H1 (cell line): ENCODE data around the gene FHIT. TPM values are rescaled to one million over a fixed set of nuclear protein-coding genes. Genes with fewer than 3 reads are reported as not detected.

Source experiments
- CREB1 ChIP-seq: IDR thresholded peaks from 2 replicates; pipeline ENCODE4 v1.6.1; 2012; ENCODE audit warnings: inconsistent platforms
- CTBP2 ChIP-seq: IDR thresholded peaks from 2 replicates; pipeline ENCODE4 v1.7.0; 2011; ENCODE audit warnings: borderline replicate concordance, mild to moderate bottlenecking, moderate library complexity, mixed read lengths, low read length; ENCODE audit not compliant: insufficient read depth, insufficient read length
- FOSL1 ChIP-seq: IDR thresholded peaks from 2 replicates; pipeline ENCODE4 v1.6.1; 2011; ENCODE audit warnings: mild to moderate bottlenecking, low read depth, low read length, moderate library complexity; ENCODE audit not compliant: insufficient read depth
- HDAC2 ChIP-seq, 2 experiments: fragments of 300-600 bp in 1 of 2; sonication (generic) in 1 of 2; IDR thresholded peaks; 2 replicates each; pipeline ENCODE4 v1.6.1; 2011 to 2012; ENCODE audit warnings: low read depth in 2 of 2, low read length in 2 of 2, mild to moderate bottlenecking in 2 of 2, moderate library complexity in 2 of 2, borderline replicate concordance in 1 of 2, inconsistent platforms in 1 of 2
- JUN ChIP-seq: IDR thresholded peaks from 2 replicates; pipeline ENCODE4 v1.6.1; 2011; ENCODE audit warnings: low read depth, mild to moderate bottlenecking, improper control_type of control experiment, low read length
- KDM1A ChIP-seq: fragments of 200-600, 300-600 bp; sonication (generic); IDR thresholded peaks from 2 replicates; pipeline ENCODE4 v1.7.1; 2016; ENCODE audit warnings: mild to moderate bottlenecking, low read length, borderline replicate concordance
- POLR2A ChIP-seq, 2 experiments: IDR thresholded peaks; 1 replicate in 1 of 2; 2 replicates in 1 of 2; pipeline ENCODE4 v1.6.1; 2011; ENCODE audit warnings: low read depth in 2 of 2, low read length in 2 of 2, mild to moderate bottlenecking in 2 of 2; ENCODE audit errors: control extremely low read depth in 1 of 2
- RAD21 ChIP-seq, 2 experiments: IDR thresholded peaks in 1 of 2; conservative IDR thresholded peaks in 1 of 2; 2 replicates each; pipeline ENCODE4 v1.6.1; 2011; ENCODE audit warnings: low read depth in 2 of 2, low read length in 2 of 2, improper control_type of control experiment in 1 of 2, inconsistent platforms in 1 of 2, mild to moderate bottlenecking in 1 of 2, moderate library complexity in 1 of 2
- polyA plus RNA-seq, 7 experiments: library from polyadenylated mRNA; depleted of rRNA in 3 of 7; stranded (reverse) in 5 of 7; unstranded in 2 of 7; fragments of >200 nt in 5 of 7; fragments of 200-250 nt in 2 of 7; gene quantifications; 1 replicate in 5 of 7; 2 replicates in 1 of 7; 4 replicates in 1 of 7; pipeline versions ENCODE4 v1.2.1 to v1.2.3, GENCODE V29; 2011 to 2013; ENCODE audit warnings: missing spikeins in 2 of 7, mixed read lengths in 2 of 7
- total RNA-seq: library from RNA; stranded (reverse); fragmentation: NEBNext Ultra II Directional; extraction: Animal tissue kit (Norgen Biotek cat#: 25700); gene quantifications from 2 replicates; pipeline ENCODE4 v1.2.1, GENCODE V29; 2021

FHIT gene
- total and polyA plus RNA-seq, 2 of the 8 experiments (the other 6 are each of a cell fraction or from before 2014, with no cell fraction given): 1.2 to 3.2 TPM

DNA sequence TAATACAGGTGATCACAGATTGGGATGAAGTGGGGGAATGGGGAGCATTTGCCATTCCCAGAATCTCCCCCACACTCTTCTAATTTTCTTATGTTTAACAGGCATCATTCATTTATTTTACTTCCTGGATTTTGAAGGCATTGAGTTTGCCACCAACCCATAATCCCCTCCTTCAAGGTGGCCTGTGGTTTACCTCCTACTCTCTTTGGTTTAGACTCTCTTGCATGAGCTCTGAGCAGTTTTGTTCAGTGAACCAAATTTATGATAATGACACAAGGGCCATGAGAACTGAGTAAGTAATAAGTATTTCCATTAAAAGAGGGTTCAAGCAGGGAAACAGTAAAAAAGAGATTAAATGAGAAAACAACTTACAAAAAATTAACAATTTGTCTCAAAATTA lies 1498.3 kb downstream of the FHIT start (continued):
- no peak for TF ChIP-seq HDAC2 (IDR thresholded peaks at IDR 0.05; ENCODE audit: borderline replicate concordance in 1 of 2, low read depth in 2 of 2, low read length in 2 of 2)
- TF ChIP-seq POLR2A (IDR thresholded peaks at IDR 0.05; ENCODE audit: control extremely low read depth in 1 of 2, low read depth in 2 of 2, low read length in 2 of 2): no peak
- TF ChIP-seq KDM1A: no peak
- TF ChIP-seq CREB1: no peak
- no peak for TF ChIP-seq RAD21 (IDR thresholded peaks at IDR 0.05 in 1 of 2, conservative IDR thresholded peaks at IDR 0.05 in 1 of 2; ENCODE audit: low read depth in 2 of 2, low read length in 2 of 2)
- TF ChIP-seq FOSL1: no peak
- no peak for TF ChIP-seq CTBP2
- TF ChIP-seq JUN: no peak
